ENCODE measurements around the gene RALGAPA2.
A peak's percentile ranks its signal among the peaks of the same experiment; 100 is the strongest.

Gene RALGAPA2

DNA sequence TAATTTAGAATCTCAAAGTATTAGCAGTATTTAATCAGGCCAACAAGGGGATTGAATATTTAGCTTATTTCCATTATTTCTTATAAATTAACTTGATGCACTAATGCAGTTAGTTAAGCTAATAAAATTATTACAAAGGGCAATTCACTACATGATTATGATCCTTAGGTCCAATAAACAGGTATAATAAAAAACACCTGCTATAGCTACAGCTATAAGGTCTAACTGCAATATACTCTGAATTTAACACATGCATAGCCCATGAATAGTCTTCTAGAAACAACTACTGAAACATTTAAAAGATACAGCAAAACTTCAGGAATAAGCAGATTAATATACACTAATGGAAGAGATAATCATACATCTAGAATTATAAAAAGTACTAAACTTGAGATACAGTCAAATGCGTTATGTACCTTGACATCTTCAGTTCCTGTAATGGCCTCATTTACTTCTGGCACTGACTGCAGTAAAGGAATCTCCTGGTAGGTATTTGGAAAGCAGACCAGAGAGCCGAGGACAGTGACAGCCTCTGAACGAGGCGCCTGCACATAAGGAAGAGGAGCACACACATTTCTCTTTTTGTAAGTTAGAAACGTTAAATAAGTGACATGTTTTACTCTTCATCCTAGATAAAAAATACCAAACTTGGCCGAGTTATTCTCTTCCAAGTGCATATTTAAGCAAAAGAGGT lies 176.1 kb downstream of the RALGAPA2 start:
- no peak for DNase-seq (ENCODE audit: low spot score)

DNA sequence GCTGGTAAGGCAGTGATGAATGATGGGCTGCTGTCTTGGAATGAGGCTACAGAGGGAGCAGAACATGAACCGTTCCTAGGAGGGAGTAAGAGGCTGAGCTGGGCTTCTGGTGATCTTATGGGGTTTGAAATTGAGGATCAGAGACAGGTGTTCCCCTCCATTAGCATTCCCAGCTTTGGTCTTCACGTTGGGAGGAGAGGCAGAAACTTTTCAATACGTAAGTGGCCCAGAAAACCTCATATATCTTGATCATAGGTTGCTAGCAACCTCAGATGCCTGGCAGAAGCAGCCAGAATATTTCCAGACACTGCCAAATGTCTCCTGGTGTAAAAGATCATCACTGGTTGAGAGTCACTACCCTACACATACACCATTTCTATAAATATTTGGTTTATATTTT lies 177.4 kb downstream of the RALGAPA2 start:
- DNase-seq (ENCODE audit: low spot score): no peak

DNA sequence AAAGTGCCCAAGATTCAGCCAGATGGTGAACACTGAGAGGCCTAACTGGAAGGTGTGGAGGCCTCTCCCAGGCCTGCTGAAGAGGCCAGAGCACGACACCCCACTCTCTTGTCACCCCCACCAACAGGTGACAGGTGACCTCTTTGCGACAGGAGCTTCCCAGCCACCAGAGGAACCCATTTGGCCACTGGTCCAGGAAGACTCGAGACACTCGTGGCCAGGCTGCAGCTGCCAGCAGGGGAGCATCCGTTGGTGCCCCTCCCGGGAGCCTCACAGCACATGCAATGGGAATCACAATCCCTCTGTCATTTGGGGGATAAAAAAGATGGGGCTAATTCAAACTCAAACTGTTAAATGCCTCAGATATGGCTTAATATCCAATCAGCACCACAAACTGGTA lies 181.2 kb downstream of the RALGAPA2 start:
- no peak for DNase-seq (ENCODE audit: low spot score)

DNA sequence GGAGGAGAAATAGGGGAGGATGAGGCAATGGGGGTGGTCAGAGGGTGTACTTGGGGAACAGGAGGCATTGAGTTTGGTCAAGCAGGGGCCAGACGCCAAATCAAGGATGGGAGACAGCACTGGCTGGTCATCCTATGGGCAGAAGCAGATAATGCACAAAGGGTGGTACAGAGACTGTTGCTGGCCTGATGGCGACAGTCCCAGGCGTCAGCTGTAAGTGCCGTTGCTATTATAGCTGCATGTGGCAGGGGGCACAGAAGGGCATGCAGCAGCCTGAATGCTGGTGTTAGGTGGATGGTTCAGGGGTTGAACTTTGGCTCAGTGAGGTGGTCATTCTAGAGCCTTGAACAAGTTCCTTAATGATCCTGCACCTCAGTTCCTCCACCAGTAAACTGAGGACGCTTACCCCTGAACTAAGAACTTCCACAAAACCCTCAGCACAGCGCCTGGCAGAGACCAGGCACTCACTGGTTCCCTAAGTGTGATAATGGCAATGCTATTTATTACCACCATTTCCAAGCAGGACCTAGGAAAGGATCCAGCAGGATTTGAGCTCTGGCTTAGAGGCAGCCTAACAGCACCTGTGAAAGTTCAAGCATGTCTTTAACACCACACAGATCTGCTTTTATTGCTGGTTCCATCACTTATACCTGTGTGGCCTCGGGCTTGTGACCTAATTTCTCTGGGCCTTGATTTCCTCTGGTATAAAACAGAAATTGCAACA lies 181.9 kb downstream of the RALGAPA2 start:
- peak; percentile 69 for DNase-seq (ENCODE audit: low spot score)

DNA sequence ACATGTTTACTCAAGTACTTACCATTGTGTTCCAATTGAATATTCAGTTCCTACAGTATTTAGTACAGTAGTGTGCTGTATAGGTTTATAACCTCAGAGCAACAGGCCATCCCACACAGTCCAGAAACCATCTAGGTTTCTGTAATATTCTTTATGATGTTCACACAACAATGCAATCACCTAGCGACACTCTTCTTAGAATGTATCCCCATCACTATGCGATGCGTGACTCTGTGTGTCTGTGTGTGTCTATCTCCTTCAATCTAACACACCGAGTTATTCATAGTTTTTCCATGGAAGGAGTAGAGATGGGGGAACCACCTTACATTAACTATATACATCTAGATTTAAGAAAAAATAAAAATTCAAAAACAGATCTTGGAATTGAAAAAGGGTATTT lies 182.8 kb downstream of the RALGAPA2 start:
- no peak for DNase-seq (ENCODE audit: low spot score)

DNA sequence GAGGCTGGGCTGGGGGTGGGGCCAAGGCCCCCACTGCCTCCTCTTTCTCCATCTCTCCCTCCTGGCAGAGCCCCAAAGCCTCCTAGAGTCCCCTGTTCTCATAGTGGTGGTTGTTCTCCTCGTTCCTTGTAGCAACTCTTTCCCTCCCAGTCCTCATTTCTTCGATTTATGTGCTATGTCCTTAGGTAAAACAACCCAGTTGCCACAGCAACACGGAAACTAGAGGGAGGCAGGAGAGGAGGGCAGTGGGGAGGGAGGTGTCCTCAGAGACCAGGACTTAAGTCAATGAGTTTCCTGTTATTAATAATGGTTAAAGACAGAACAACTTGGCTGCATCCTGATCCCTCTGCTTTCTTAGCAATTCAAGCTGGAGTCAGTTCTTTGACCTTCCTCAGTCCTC lies 183.6 kb downstream of the RALGAPA2 start:
- no peak for DNase-seq (ENCODE audit: low spot score)

DNA sequence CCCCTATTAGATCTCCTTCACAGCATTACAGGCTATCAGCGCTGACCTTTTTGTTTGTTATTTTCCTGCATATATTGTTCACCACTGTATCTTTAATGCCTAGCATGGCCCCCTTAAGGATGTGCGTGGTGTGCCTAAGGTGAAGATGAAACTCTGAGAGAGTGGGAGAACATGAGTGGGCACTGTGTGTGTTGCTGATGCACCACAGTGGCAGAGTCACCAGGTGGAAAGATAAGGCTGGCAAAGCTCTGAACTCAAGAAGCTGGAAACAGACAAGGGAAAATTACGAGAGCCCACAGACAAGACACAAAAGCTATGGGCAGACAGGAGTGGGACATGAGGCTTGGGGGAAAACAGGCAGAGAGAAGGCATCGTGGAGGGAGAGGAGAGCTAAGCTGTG lies 184.8 kb downstream of the RALGAPA2 start:
- no peak for DNase-seq (ENCODE audit: low spot score)

DNA sequence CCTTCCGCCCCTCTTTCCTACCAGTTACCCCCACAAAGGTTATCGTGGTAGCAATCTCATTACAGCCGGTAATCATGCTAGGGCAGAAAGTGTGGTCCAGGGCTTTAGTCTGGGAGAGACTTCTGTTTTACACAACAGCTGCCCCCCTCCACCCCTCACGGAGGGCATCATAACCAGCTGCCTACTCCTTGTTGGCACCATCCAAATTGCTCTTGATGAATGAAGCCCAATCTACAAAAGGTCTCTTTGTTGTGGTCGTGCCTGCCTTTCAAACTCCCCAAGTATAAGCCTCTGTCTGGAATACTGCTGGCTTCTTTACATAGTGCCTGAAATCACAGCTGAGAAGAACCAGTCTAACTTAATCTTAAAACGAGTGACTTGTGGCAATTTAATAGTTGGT lies 186.7 kb downstream of the RALGAPA2 start:
- DNase-seq (ENCODE audit: low spot score): peak; percentile 85

DNA sequence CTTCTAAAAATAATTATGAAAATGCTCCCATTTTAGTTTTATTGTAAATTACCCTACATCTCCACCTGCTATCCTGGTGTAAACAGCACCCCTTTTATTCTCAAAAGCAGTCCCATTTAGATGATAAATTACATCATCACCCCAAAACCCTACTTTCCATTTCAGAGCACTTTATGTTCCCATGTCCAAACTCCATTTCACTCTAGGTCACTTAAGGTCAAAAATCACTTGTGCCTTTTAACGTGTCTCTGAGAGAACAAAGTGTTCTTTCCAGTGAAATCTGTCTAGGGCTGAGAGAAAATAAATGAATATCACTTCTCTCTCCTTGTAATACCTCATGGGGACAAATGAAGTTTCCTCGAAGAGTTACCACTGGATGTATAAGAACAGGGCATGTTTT lies 187.2 kb downstream of the RALGAPA2 start:
- no peak for DNase-seq (ENCODE audit: low spot score)

DNA sequence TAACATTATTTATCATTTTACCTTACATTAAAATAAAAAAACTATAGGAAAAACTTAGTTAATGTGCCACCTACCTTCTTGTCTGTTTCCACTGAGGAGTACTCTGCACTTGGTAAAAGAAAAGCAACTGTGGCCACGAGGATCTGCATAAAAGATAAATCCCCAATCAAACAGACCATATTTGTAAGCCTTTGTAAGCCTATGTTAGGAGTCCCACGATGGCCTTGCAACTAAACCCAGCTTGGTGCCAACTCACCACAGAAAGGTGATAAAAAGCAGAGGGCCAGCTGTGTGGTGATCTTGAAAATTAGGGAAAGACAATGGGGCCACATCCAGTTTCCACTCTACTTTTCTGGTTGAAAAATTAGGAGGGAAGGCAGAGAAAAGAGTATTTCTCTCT lies 187.7 kb downstream of the RALGAPA2 start:
- no peak for DNase-seq (ENCODE audit: low spot score)

DNA sequence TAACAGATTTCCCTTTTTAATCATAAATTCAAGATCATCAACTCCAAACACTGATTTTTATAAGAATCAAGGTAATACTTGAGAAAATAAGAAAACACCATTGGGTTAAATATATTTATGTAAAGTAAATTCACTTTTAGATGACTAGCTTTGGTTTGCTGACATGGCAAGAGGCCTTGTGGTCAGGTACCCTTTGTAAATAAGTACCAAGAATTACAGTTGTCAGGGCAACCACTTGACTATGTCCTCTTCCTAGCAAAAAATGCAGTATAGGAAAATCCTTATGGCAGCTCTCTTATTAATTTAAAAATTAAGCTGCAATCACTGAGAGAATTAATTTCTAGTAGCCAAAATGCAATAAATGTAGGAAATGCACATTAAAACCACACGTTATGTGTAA lies 190.7 kb downstream of the RALGAPA2 start:
- DNase-seq (ENCODE audit: low spot score): no peak

DNA sequence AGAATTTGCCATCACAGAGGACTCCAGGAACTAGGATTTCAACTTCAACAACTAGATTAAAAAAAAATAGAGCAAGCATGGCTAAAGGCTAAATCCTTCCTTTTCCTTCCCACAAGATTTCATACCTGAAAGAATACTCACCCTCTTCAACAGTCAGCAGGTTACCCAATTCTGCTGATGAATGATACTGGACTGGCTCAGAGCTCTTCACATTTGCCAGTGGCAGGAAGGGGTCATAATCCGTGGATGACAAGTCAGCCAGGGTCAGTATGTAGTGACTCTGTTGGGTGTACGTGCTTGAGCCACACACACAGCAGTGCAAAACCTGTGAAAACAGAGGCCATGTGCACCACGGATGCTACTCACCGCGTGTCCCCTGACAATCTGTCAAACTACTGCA lies 191.7 kb downstream of the RALGAPA2 start:
- DNase-seq (ENCODE audit: low spot score): no peak

DNA sequence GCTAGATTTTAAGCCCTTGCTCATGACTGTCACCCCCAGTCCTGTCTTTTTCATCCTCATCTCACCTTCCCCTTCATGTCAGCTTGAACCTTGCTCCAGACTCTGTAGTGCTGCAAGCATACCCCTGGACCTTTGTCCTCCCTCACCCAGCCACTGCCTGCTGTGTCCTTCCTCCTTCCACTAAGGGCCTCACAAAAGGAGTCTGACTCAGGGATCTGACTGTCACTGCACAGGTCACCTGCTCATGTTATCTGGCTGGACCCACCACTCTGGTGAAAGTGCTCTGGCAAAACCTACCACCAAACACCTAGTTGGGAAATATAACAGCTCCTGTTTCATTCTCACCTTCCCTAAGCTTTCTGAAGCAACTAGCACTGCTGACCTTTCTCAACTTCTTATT lies 193.2 kb downstream of the RALGAPA2 start:
- DNase-seq (ENCODE audit: low spot score): no peak

DNA sequence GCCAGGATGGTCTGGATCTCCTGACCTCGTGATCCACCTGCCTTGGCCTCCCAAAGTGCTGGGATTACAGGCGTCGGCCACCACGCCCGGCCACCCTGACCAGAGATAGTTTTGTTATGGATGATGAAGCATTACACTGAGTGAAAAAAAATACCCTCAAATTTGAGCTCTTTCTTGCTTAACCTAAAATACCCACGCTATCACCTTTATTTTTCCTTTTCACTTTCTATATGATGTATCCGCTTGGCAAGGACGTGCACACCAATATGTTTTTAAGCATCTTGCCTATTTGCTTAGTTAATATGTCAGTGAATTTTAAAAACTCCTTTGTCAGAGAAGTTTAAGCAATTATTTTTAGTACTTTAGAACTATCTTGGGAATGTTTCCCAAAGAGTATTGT lies 194.2 kb downstream of the RALGAPA2 start:
- no peak for DNase-seq (ENCODE audit: low spot score)

DNA sequence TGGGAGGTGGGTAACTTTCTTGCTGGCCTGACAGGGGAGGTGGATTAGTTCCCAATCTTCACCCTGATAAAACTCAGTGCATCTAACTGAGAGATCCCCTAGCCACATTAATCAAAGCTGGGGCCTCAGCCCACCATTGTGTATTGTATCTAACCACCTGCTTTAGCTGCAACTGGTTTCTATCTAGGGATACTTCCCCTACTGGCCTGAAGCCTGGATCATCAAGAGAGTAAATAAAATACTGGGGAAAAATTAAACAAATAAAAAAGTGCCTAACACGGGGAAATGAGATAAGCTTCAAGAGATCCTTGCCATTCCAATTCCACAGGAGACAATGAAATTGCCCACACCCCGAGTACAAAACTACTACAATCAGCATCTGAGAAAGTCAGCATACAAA lies 195.1 kb downstream of the RALGAPA2 start:
- no peak for DNase-seq (ENCODE audit: low spot score)

DNA sequence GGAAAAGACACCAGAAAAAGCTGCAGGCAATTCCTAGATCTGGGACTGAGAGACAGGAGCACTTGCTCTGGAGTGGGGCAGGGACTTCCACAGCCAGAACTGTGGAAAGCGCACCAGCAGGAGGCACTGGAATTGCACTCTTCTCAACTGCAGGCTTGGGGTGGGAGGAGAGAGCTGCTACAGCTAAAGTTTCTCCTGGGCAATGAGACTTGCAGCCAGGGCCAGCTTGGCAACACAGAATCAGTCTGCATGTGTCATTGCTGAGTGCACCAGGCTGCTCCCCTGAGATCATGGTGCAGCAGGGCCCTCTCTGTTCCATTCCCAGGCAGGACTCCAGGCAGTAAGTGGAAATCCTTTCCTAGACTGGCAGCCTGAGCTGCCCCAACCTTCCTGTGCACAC lies 198.7 kb downstream of the RALGAPA2 start:
- peak; percentile 40 for DNase-seq (ENCODE audit: low spot score)

DNA sequence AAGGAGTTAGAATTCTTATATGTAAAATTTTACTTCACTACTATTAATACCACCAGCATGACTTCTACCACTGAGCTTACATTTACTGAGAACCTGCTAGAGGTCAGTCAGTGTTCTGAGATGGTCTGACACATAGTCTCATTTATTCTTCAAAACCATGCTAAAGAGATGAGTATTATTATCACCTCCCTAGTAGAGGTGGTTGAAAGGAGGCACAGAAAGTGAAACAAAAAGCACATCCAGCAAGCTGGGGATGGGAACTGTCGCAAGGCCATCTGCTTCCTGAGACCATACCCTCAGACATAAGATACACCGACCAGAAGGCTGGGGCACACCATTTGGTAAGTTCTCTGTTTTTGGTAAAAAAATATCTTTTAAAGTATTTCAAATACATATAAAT lies 206.9 kb downstream of the RALGAPA2 start:
- no peak for DNase-seq (ENCODE audit: low spot score)

DNA sequence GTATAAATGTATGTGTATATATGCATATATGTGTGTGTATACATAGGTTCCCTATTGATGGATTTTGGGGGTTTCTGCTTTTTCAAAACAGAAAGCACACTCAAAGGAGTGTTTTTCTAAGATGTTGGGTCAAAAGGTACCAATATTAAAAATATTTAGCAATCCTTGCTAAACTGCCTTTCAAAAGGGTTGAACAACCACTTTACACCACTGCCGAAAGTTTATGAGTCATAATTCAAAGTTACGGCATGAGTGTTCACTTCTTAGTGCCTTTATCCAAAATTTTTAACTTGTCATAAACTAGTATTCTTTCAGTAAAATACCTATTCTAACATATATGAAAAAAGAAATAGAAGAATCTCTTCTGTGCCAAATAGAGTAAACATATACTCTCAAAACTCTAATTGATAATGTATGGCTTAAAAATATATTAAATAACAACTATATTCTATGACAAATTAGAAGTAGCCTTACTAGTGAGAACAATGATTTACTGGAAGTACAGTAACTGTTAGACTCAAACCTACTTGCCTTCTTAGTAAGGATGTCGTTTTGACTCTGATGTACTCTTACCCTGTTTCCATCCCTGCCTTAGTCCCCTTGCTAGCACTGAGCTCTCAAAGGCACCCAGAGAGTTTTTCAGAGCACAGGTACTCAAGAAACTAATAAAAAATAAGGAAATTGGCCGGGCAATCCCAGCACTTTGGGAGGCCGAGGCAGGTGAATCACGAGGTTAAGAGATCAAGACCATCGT lies 208.5 kb downstream of the RALGAPA2 start:
- no peak for DNase-seq (ENCODE audit: low spot score)

DNA sequence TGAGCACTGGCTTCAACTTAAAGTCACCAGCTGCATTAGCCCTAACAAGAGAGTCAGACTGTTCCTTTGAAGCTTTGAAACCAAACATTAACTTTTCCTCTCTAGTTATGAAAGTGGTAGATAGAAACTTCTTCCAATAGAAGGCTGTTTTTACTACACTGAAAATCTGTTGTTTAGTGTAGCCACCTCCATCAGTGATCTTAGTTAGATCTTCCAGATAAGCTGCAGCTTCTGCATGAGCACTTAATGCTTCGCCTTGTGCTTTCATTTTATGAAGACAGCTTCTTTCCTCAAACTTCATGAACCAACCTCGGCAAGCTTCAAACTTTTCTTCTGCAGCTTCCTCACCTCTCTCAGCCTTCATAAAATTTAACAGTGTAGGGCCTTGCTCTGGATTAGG lies 211.3 kb downstream of the RALGAPA2 start:
- no peak for DNase-seq (ENCODE audit: low spot score)

DNA sequence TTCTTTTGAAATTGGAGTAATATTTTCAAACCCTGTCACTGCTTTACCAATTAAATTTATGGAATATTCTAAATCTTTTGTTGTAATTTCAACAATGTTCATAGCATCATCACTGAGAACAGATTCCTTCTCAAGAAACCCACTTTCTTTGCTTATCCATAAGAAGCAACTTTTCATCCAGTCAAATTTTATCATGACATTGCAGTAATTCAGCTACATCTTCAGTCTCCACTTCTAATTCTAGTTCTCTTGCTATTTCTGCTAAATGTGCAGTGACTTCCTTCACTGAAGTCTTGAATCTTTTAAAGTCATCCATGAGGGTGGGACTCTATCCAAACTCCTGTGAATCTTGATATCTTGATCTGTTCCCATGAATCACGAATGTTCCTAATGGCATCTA lies 212.1 kb downstream of the RALGAPA2 start:
- DNase-seq (ENCODE audit: low spot score): no peak

DNA sequence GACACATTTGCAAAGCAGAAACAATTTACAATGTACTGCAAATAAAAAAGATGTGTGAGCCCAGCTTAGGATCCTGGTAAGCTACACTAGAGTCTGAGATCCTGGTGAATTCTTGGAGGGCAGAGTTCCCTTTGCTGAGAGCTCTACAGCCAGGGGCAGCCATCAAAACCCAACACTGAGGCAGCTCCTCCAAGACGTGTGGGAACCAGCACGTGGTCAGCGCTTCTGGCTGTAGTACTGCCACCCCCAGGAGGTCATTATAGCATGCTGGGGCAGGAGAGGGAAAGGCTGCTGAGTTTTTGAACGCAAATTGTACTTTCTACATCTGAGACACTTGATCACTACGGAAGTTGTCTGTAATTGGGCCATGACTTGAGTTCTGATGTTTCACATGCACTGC lies 213.0 kb downstream of the RALGAPA2 start:
- DNase-seq (ENCODE audit: low spot score): no peak

DNA sequence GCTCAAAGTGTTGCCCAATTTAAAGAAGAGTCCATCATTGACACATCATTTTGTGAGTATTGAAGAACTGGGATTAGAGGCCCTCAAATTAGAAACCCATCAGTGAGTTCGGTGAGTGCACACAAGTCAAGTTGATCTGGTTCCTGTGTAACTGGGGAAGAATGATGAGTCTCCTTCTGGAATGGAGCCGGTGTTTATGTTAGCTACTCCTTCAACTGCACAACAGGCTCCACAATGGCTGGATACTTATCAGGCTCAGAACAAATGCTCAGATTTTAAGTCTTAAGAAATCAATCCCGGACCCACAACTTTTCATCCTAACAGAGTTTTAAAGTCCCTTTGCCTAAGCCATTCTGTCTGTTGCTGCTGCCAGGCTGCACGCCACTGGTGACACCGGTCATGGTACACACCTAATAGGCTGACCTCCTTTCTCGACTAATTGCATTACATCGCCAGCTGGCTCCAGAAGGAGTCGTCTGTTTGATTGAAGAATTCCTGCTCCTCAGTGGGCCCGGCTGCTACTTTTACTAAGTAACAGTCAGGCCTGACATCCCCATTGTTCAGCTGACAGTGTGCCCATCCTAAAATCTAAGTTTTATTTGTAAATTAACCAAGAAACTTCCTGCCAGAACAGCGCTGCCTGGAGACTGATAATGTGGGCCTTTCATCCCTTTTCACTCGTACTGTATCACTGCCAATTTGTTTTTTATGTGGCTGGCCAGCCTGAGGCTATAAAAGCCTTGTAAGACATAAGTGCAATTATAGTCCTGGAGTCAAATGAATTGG lies 214.2 kb downstream of the RALGAPA2 start:
- peak; percentile 78 for DNase-seq (ENCODE audit: low spot score)
